Epidermal melanocyte (primary cell): ENCODE data around the gene PRRT1.
"Not testable (repeated sequence)": the region's sequence is repeated elsewhere in the genome, so short reads cannot be mapped to it uniquely, and the experiment has no call there.

Experiments
- DNase-seq: peaks from one replicate; pipeline ENCODE4 v3.0.0; 2011; ENCODE audit warnings: low spot score; ENCODE audit not compliant: insufficient read length

The PRRT1 gene

GRCh38 chr6:32152769-32153563 is 1.2 kb upstream of the PRRT1 start:
- no peak for DNase-seq

GRCh38 chr6:32151181-32151862 is 417 bp downstream of the PRRT1 start:
- DNase-seq, result no peak

DNA sequence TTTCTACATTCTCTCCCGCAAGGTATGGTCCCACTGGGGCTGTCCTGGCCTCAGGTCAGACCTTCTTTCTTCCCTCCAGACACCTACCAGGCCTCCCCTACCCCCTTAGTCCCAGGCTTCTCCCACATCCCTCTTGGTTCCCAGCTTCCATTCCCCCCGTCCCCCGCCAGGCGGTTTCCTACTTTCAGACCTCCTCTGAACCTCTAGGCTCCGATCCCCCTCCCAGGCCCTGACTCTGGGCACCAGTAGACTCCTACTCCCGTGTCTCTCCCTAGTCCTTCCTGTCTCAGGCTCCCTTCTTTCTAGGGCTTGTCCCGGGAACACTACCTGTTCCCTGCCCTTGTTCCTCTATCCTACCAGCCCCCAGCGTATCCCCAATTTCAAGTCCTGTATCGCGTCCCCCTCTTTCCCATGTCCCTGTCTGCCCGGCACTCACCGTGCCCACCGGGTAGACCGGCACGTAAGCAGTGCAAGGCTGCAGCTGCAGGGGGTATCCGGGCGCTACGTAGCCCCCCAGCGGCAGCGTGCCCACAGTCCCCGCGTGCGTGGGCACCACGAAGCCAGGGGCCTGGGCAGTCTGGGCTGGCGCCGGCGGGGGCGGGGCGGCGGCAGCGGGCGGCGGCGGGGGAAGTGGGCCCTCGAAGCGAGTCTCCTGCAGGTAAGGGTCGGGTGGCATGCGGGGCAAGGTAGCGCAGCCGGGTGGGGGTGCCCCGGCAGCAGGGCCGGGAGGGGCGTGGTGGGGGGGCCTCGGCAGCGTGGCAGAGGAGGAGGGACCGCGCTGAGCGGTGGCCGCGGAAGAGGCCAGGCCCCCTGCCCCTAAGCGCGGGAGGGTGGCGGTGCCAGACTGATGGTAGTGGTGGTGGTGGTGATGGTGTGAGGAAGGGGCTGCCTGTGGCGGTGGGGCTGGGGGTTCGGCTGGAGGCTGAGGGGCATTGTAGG is 1.5 kb downstream of the PRRT1 start:
- DNase-seq, result no peak

- no peak for DNase-seq
Observed at GRCh38 chr6:32149092-32149755, 2.5 kb downstream of the PRRT1 start.

GRCh38 chr6:32148289-32149091 is 3.2 kb downstream of the PRRT1 start:
- no peak for DNase-seq

GRCh38 chr6:32147401-32148132 is 4.2 kb downstream of the PRRT1 start:
- DNase-seq, result no peak

DNA sequence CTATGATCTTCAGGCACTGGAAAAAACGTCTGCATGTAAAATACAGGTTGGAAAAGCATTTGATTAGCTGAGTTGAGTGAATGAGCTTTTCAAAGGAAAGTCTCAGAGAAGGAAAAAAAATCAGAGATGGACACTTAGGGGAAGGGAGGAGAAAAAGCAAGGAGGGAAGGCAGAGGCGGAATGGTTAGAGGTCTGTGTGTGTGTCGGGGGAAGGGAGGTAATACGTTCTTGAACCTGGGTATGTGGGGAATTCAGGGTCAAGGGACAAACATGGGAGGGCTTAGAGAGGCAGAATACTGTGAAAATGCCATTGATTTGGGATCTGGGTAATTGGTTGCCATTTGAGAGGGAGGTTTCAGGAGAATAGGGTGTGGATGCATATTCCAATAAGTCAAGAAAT is 5.1 kb downstream of the PRRT1 start:
- no peak for DNase-seq

- DNase-seq, result no peak
Observed at GRCh38 chr6:32146287-32146686, 5.5 kb downstream of the PRRT1 start.

DNA sequence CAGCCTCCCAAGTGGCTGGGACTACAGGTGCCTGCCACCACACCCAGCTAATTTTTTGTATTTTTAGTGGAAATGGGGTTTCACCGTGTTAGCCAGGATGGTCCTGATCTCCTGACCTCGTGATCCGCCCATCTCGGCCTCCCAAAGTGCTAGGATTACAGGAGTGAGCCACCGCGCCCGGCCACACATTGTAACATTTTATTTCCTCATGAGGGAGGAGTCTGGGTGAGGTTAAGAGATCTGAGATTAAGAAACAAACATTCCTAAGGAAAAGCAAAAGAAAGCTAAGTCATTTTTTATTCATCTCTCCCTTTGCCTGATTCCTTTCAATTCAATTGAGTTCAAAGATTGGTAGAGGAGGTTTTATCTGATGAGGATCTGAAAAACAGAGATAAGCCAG is 7.5 kb downstream of the PRRT1 start:
- DNase-seq, result not testable (repeated sequence)

GRCh38 chr6:32140420-32141046 is 11.2 kb downstream of the PRRT1 start:
- DNase-seq, result no peak

DNA sequence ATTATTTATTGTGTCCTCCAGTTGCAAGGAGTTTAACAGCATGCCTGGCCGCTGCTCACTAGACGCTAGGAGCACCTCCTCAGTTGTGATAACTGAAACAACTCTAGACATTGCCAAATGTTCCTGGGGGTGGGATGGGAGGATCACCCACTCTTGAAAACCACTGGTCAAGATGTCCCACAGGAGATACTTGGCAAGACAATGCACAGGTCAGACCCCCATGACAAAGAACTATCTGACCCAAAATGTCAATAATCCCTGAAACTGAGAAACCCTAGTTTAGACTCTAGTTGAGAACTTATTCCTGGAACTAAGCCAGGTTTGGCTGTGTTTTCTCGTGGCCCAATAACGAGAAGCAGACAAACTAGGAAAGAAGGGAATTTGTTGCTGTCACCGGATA is 12.1 kb downstream of the PRRT1 start:
- DNase-seq, result no peak

GRCh38 chr6:32137454-32137853 is 14.3 kb downstream of the PRRT1 start:
- DNase-seq, result no peak

- DNase-seq, result no peak
Observed at GRCh38 chr6:32133786-32134185, 18.0 kb downstream of the PRRT1 start.

DNA sequence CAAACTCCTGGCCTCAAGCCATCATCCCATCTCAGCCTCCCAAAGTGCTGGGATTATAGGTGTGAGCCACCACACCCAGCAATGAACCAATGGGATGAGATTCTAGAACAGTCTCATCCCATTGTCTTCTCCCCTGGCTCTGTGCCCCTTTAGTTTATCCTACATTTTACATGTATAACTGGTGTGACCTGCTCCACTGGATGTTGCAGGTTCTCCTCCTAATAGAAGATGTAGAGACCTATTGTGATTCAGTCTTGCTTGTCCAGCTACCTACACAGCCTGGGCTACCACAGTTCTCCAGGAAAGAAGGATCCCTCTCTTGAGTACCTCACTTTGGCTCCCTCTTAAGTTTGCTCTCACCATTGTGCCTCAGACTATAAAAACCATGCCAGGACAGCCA is 19.6 kb downstream of the PRRT1 start:
- no peak for DNase-seq

DNA sequence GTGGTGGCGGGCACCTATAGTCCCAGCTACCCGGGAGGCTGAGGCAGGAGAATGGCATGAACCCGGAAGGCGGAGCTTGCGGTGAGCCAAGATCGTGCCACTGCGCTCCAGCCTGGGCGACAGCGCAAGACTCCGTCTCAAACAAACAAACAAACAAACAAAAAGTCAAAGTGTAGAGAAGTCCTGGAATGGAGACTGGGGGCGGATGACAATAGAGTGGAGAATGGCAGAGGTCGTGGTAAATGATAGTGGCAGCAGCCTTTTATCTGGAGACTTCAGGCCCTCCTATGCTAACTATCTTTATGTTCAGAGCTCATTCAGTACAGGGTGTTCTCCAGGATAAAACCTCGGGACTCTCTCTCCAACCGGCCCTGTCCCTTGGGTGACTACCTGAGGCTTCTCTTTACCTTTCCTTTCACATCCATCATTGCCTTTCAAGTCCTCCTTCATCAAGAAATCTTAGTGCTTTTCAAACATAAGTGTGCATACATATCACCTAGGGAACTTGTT is 20.2 kb downstream of the PRRT1 start:
- no peak for DNase-seq

GRCh38 chr6:32129297-32130088 is 22.2 kb downstream of the PRRT1 start:
- DNase-seq, result no peak

- no peak for DNase-seq
Observed at GRCh38 chr6:32128751-32129296, 22.9 kb downstream of the PRRT1 start.
